Peyer's patch (tissue), 4 donors: ENCODE measurements around the gene RAVER2. TPM values are rescaled to one million over a fixed set of nuclear protein-coding genes. Genes with fewer than 3 reads are reported as not detected.
"Not testable (repeated sequence)": the region's sequence is repeated elsewhere in the genome, so short reads cannot be mapped to it uniquely, and the experiment has no call there.

ENCODE experiments used
- DNase-seq, 3 donors: peaks; one replicate each; pipeline ENCODE4 v3.0.0-alpha.2; 2017 to 2019
- H3K27ac ChIP-seq, 4 donors: fragments of 200-600 bp; sonication (generic); one replicate each; pipeline ENCODE4 v1.5.1; 2016 to 2019
- H3K27me3 ChIP-seq, 2 donors: fragments of 200-600 bp; sonication (generic); one replicate each; pipeline ENCODE4 v1.5.1; 2019
- H3K36me3 ChIP-seq, 3 donors: fragments of 200-600 bp; sonication (generic); one replicate each; pipeline ENCODE4 v1.5.1; 2016 to 2019
- H3K4me1 ChIP-seq, 4 donors: fragments of 200-600 bp; sonication (generic); one replicate each; pipeline ENCODE4 v1.5.1; 2016 to 2019
- H3K4me3 ChIP-seq, 4 donors: fragments of 200-600 bp; sonication (generic); 1 replicate in 3 of 4; 2 replicates in 1 of 4; pipeline ENCODE4 v1.5.1; 2016 to 2019; ENCODE audit warnings: mild to moderate bottlenecking in 1 of 4
- H3K9me3 ChIP-seq, 4 donors: fragments of 200-600 bp; sonication (generic); one replicate each; pipeline ENCODE4 v1.5.1; 2016 to 2019; ENCODE audit warnings: mild to moderate bottlenecking in 1 of 4
- POLR2A ChIP-seq, 2 donors: fragments of 450-650 bp; IDR thresholded peaks; one replicate each; pipeline ENCODE4 v1.5.1; 2017; ENCODE audit warnings: antibody characterized with exemption in 2 of 2, mild to moderate bottlenecking in 2 of 2, moderate library complexity in 2 of 2
- total RNA-seq, 4 donors: library from RNA; depleted of rRNA; stranded (reverse); fragments of >200 nt; gene quantifications; one replicate each; pipeline ENCODE4 v1.1.0, GENCODE V29; 2016
- TF ChIP-seq, protein P1 (sequence below), 6 experiments: fragments of 450-650 bp in 4 of 6; fragments of 200-600 bp in 2 of 6; sonication (generic) in 1 of 6; IDR thresholded peaks; one replicate each; pipeline ENCODE4 v1.5.1; 2017 to 2019; ENCODE audit warnings: antibody characterized with exemption in 6 of 6, mild to moderate bottlenecking in 3 of 6, moderate library complexity in 1 of 6

Gene RAVER2
- total RNA-seq, 4 donors from 2014 or later, result 26.4 to 51.5 (median 45.0) TPM

DNA sequence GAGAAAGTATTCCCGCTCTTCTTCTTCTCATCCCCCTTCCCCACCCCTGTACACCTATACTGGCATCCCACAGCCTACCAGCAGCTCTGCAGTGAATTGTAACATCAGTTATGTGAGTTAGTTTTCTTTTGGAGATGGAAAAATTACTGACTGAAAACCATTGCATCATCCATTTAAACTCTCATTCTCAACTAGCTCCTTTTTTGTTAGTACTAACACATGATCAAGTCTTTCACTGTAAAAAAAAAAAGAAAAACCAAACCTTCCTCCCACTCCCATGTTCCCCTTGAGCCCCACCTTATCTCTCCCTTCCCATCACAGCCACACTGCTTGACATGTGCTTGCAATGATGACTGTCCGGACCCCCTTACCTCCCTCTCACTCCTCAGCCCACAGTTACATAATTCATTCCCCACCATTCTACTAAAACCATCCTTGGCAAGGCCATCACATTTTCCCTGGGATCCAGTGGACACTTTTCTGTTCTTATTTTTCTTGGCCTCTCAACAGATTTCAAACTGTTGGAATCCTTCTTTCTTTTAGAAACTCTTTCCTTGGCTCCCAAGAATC is 23.2 kb upstream of the RAVER2 start:
- Histone ChIP-seq H3K27ac (no peak overlapping the region), H3K27me3 (no peaks in the 10 kb centered on the region), H3K4me3 (no peak overlapping the region), H3K4me1 (no peaks in the 10 kb centered on the region), H3K9me3 (no peaks in the 10 kb centered on the region), H3K36me3 (no peaks in the 10 kb centered on the region)
- TF ChIP-seq POLR2A (IDR thresholded peaks at IDR 0.05), result no peak
- TF ChIP-seq, protein P1, sequence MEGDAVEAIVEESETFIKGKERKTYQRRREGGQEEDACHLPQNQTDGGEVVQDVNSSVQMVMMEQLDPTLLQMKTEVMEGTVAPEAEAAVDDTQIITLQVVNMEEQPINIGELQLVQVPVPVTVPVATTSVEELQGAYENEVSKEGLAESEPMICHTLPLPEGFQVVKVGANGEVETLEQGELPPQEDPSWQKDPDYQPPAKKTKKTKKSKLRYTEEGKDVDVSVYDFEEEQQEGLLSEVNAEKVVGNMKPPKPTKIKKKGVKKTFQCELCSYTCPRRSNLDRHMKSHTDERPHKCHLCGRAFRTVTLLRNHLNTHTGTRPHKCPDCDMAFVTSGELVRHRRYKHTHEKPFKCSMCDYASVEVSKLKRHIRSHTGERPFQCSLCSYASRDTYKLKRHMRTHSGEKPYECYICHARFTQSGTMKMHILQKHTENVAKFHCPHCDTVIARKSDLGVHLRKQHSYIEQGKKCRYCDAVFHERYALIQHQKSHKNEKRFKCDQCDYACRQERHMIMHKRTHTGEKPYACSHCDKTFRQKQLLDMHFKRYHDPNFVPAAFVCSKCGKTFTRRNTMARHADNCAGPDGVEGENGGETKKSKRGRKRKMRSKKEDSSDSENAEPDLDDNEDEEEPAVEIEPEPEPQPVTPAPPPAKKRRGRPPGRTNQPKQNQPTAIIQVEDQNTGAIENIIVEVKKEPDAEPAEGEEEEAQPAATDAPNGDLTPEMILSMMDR (IDR thresholded peaks at IDR 0.05), result no peak
- no peak for DNase-seq

GRCh38 chr1:64727861-64728260 is 17.0 kb upstream of the RAVER2 start:
- H3K9me3 ChIP-seq, result no peaks in the 10 kb centered on the region
- DNase-seq, result no peak

GRCh38 chr1:64733581-64734286 is 11.1 kb upstream of the RAVER2 start:
- Histone ChIP-seq H3K27ac (no peak overlapping the region), H3K4me1 (no peaks in the 10 kb centered on the region), H3K36me3 (no peaks in the 10 kb centered on the region), H3K27me3 (no peaks in the 10 kb centered on the region), H3K9me3 (no peaks in the 10 kb centered on the region), H3K4me3 (no peak overlapping the region)
- TF ChIP-seq POLR2A (IDR thresholded peaks at IDR 0.05), result no peak
- TF ChIP-seq, protein P1 (IDR thresholded peaks at IDR 0.05), result no peak
- no peak for DNase-seq

More at GRCh38 chr1:64727861-64728260, 17.0 kb upstream of the RAVER2 start:
- no peak overlapping the region for H3K27ac ChIP-seq
- H3K4me1 ChIP-seq, result no peaks in the 10 kb centered on the region
- H3K4me3 ChIP-seq, result no peak overlapping the region
- no peaks in the 10 kb centered on the region for H3K27me3 ChIP-seq
- H3K36me3 ChIP-seq, result no peaks in the 10 kb centered on the region
- TF ChIP-seq, protein P1 (IDR thresholded peaks at IDR 0.05), result no peak
- TF ChIP-seq POLR2A (IDR thresholded peaks at IDR 0.05), result no peak

DNA sequence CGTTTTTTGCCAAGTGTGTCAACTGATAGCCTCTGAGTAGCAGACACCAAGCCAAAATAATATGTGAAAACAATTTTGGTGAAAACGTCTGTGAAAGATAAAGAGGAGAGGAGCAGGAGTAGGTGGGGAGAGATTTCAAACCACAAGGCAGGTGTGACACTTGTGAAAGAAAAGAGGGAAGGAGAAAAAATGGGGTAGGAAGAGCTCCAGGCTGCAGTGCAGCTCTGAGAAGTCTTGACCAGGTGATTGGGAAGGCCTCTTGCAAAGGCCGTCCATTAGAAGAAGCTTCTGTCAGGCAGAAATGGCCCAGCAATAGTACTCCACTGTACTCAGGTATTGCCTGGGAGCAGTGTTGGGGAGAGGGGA is 10.6 kb upstream of the RAVER2 start:
- Histone ChIP-seq H3K4me1 (no peaks in the 10 kb centered on the region), H3K4me3 (no peak overlapping the region), H3K27ac (no peak overlapping the region), H3K9me3 (no peaks in the 10 kb centered on the region), H3K27me3 (no peaks in the 10 kb centered on the region), H3K36me3 (no peaks in the 10 kb centered on the region)
- no peak for DNase-seq
- no peak for TF ChIP-seq POLR2A (IDR thresholded peaks at IDR 0.05)
- TF ChIP-seq, protein P1 (IDR thresholded peaks at IDR 0.05), result no peak

DNA sequence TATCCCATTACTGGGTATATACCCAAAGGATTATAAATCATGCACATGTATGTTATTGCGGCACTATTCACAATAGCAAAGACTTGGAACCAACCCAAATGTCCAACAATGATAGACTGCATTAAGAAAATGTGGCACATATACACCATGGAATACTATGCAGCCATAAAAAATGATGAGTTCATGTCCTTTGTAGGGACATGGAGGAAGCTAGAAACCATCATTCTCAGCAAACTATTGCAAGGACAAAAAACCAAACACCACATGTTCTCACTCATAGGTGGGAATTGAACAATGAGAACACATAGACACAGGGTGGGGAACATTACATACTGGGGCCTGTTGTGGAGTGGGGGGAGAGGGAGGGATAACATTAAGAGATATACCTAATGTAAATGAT is 4.2 kb upstream of the RAVER2 start:
- H3K36me3 ChIP-seq, H3K4me3 ChIP-seq, H3K9me3 ChIP-seq, H3K27me3 ChIP-seq, DNase-seq, H3K4me1 ChIP-seq, H3K27ac ChIP-seq: not testable (repeated sequence)

GRCh38 chr1:64743954-64744491 is 852 bp upstream of the RAVER2 start:
- H3K27ac ChIP-seq, result peak overlapping the region in 3 of 4 donors; percentile 77 to 92 (median 89)
- no peak for TF ChIP-seq POLR2A (IDR thresholded peaks at IDR 0.05)
- TF ChIP-seq, protein P1 (IDR thresholded peaks at IDR 0.05), result no peak
- peaks cover 0 to 14% (median 0%) of the 10 kb centered on the region in 4 donors for H3K4me1 ChIP-seq
- no peaks in the 10 kb centered on the region for H3K27me3 ChIP-seq
- no peaks in the 10 kb centered on the region for H3K36me3 ChIP-seq
- no peaks in the 10 kb centered on the region for H3K9me3 ChIP-seq
- peak overlapping the region; percentile 70 to 75 (median 72) for H3K4me3 ChIP-seq
- peak in 1 of 3 donors; percentile 48 for DNase-seq
